ENCODE measurements around the gene ZNF592. TPM values are rescaled to one million over a fixed set of nuclear protein-coding genes. Genes with fewer than 3 reads are reported as not detected.

Gene ZNF592
- total and polyA plus RNA-seq, 11 donors, result 9.7 to 28.6 (median 21.2) TPM

DNA sequence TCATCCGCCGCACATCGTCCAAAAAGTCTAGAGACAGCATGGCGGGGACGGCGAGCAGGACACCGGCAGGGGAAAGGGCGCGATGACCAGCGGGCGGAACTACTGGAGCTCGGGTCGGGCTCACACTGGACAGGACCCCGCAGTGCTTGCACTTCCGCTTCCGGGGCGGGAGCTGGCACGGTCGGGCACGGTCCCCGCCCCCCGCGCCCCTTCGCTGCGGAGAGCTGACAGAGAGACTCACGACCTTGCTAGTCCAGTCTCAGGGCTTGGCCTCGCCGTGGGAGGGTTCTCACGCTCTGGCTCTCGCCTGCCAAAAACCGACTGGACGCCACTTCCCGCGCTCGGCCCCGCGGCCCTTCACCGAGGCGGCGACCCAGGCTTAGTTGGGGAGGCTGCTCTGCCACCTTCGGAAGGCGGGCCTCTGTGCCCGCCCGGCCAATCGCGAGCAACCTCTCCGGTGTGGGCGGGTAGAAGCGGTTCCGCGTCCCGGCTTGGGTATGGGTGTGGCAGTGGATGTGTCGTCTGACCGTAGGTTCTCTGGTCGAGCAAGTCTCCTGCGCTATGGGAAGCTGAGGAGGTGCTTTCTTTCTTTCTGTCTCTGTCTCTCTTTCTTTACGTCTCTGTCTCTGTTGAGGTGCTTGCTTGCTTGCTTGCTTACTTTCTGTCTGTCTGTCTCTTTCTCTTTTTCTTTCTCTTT, 32.2 kb upstream of the ZNF592 start, which contains the start of gene SEC11A:
TSS of gene SEC11A (minus strand) at position 104 of the 697 bp plus-strand sequence. CDS start at position 40, 64 bp downstream.
- peaks cover 0 to 9% (median 3%) of the 10 kb centered on the region in 9 donors for H3K36me3 ChIP-seq
- H3K27ac ChIP-seq, result peak within 1 kb of the TSS; percentile 86 to 99 (median 94)
- TF ChIP-seq, protein P1, sequence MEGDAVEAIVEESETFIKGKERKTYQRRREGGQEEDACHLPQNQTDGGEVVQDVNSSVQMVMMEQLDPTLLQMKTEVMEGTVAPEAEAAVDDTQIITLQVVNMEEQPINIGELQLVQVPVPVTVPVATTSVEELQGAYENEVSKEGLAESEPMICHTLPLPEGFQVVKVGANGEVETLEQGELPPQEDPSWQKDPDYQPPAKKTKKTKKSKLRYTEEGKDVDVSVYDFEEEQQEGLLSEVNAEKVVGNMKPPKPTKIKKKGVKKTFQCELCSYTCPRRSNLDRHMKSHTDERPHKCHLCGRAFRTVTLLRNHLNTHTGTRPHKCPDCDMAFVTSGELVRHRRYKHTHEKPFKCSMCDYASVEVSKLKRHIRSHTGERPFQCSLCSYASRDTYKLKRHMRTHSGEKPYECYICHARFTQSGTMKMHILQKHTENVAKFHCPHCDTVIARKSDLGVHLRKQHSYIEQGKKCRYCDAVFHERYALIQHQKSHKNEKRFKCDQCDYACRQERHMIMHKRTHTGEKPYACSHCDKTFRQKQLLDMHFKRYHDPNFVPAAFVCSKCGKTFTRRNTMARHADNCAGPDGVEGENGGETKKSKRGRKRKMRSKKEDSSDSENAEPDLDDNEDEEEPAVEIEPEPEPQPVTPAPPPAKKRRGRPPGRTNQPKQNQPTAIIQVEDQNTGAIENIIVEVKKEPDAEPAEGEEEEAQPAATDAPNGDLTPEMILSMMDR (IDR thresholded peaks at IDR 0.05), result no peak
- peak in 1 of 2 donors; percentile 76 for TF ChIP-seq POLR2A (IDR thresholded peaks at IDR 0.05)
- WGBS, 4 donors, result 0% methylated on average over 27 to 57 of the region's 57 CpGs
- peak; percentile 98 to 99 (median 98) for ATAC-seq
- H3K4me1 ChIP-seq, result peaks cover 8 to 52% (median 25%) of the 10 kb centered on the region in 12 donors
- intact Hi-C loops (cut with DNase I), result loop anchor here in 7 of 10 donors (1.0 to 10.0 kb wide), 9 partner anchors 31 to 209 kb away; partner anchors contain the start of genes NMB (in 4 of the 7), ZNF592 (in 4 of the 7), WDR73 (in 3 of the 7) and ALPK3 (in 2 of the 7)
- DNase-seq, result peak; percentile 95 to 98 (median 96)
- H3K9me3 ChIP-seq, result no peaks in the 10 kb centered on the region
- H3K4me3 ChIP-seq, result peak within 1 kb of the TSS; percentile 58 to 98 (median 82)
- no peaks in the 10 kb centered on the region for H3K27me3 ChIP-seq

DNA sequence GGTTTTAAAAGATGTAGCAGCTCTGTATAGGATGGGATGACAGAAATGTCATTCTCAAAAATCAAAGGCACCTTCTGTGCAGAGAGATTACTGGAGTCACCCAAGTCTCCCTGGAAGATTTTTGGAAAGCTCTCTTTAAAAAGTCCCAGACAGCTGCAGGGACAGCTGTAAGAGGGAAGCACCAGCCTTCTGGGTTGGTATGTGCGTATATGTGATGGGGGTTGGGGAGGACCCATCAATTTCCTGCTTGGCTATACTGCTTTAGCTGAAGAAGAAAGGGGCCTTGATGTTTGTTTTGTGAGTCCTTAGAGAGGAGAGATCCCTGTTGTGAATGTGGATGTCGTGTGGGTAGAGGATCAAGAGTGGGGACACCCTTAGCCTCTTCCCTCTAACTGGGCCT, 27.0 kb upstream of the ZNF592 start:
- no peak overlapping the region for H3K4me3 ChIP-seq
- intact Hi-C loops (cut with DNase I), result loop anchor here in 1 of 10 donors (10.0 kb wide), 1 partner anchor 63 kb away; no protein-coding TSS in a partner anchor
- H3K4me1 ChIP-seq, result peaks cover 0 to 56% (median 13%) of the 10 kb centered on the region in 12 donors
- H3K36me3 ChIP-seq, result no peaks in the 10 kb centered on the region
- H3K27ac ChIP-seq, result peak overlapping the region in 1 of 12 donors; percentile 80
- TF ChIP-seq, protein P1 (IDR thresholded peaks at IDR 0.05), result no peak
- no peak for TF ChIP-seq POLR2A (IDR thresholded peaks at IDR 0.05)
- WGBS, 4 donors, result 79 to 88% (median 83%) methylated on average over 2 of the region's 2 CpGs
- H3K27me3 ChIP-seq, result no peaks in the 10 kb centered on the region
- DNase-seq, result no peak
- H3K9me3 ChIP-seq, result no peaks in the 10 kb centered on the region
- no peak for ATAC-seq

DNA sequence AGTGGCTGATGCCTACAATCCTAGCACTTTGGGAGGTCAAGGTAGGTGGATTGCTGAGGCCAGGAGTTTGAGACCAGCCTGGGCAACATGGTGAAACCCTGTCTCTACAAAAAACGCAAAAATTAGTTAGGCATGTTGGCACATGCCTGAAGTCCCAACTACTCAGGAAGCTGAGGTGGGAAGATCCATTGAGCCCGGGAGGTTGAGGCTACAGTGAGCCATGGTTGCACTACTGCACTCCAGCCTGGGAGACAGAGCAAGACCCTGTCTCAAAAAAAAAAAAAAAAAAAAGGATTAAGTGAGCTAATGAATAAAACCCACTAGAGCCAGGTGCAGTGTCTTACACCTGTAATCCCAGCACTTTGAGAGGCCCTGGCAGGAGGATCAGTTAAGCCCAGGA, 25.8 kb upstream of the ZNF592 start:
- no peaks in the 10 kb centered on the region for H3K36me3 ChIP-seq
- DNase-seq (no peak), ATAC-seq (no peak)
- no peak for TF ChIP-seq POLR2A (IDR thresholded peaks at IDR 0.05)
- TF ChIP-seq, protein P1 (IDR thresholded peaks at IDR 0.05), result no peak
- H3K4me3 ChIP-seq, result no peak overlapping the region
- peaks cover 0 to 55% (median 9%) of the 10 kb centered on the region in 12 donors for H3K4me1 ChIP-seq
- H3K9me3 ChIP-seq, result no peaks in the 10 kb centered on the region
- no peak overlapping the region for H3K27ac ChIP-seq
- intact Hi-C loops (cut with DNase I), result loop anchor here in 1 of 10 donors (10.0 kb wide), 1 partner anchor 62 kb away; no protein-coding TSS in a partner anchor
- no peaks in the 10 kb centered on the region for H3K27me3 ChIP-seq
- WGBS, 4 donors, result 90 to 100% (median 93%) methylated on average over 2 of the region's 2 CpGs

DNA sequence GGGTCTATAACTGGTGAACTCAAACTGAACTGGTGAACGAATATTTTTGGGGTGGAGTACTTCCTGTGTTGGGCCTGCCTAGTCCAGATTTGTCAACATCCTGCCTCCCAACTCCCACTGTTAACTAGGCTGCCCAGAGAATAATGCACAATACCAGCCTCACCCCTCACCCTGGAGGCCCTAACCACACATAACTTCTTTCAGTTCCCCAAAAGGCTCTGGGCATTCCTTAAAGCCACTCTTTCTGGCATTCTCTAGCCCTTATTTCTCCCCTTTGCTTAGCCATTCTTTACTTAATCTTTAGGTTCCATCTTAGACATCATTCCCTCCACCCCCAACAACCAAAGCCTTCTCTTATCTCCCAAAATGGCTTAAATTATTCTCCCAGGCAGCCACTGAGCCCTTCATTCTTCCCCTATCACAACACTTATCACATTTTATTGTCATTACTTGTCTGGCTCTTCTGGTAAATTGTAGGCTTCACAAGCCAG, 23.3 kb upstream of the ZNF592 start:
- DNase-seq, result peak in 3 of 5 donors; percentile 35 to 45 (median 43)
- intact Hi-C loops (cut with DNase I), result loop anchor here in 1 of 10 donors (10.0 kb wide), 1 partner anchor 60 kb away; no protein-coding TSS in a partner anchor
- peak in 3 of 4 donors; percentile 82 to 92 (median 89) for ATAC-seq
- Histone ChIP-seq H3K36me3 (no peaks in the 10 kb centered on the region), H3K27ac (peak overlapping the region; percentile 47 to 88 (median 76)), H3K4me3 (no peak overlapping the region), H3K4me1 (peaks cover 0 to 48% (median 9%) of the 10 kb centered on the region in 12 donors), H3K9me3 (no peaks in the 10 kb centered on the region), H3K27me3 (no peaks in the 10 kb centered on the region)
- 30 to 43% (median 35%) methylated on average over 1 of the region's 1 CpG for WGBS, 4 donors
- TF ChIP-seq, protein P1 (IDR thresholded peaks at IDR 0.05), result no peak
- no peak for TF ChIP-seq POLR2A (IDR thresholded peaks at IDR 0.05)

Measured in heart left ventricle (tissue), 16 donors.